IPS-15b (cell line): ENCODE measurements around the gene NMNAT3.

Experiments used
- H3K27me3 ChIP-seq: one replicate; pipeline ENCODE4 v1.6.1; 2013; ENCODE audit warnings: low read length; ENCODE audit not compliant: control insufficient read depth, insufficient read depth
- H3K36me3 ChIP-seq: one replicate; pipeline ENCODE4 v1.6.1; 2013; ENCODE audit warnings: low read length; ENCODE audit not compliant: control insufficient read depth, insufficient read depth
- H3K4me1 ChIP-seq: one replicate; pipeline ENCODE4 v1.6.1; 2013; ENCODE audit warnings: mild to moderate bottlenecking, low read length; ENCODE audit not compliant: control insufficient read depth, insufficient read depth
- H3K4me3 ChIP-seq: one replicate; pipeline ENCODE4 v1.5.1; 2013; ENCODE audit warnings: low read depth, low read length
- H3K9ac ChIP-seq: one replicate; pipeline ENCODE4 v1.6.1; 2013; ENCODE audit warnings: low read depth, mild to moderate bottlenecking, low read length
- H3K9me3 ChIP-seq: one replicate; pipeline ENCODE4 v1.6.1; 2013; ENCODE audit warnings: mild to moderate bottlenecking, low read length; ENCODE audit not compliant: control insufficient read depth, insufficient read depth

Gene NMNAT3

DNA sequence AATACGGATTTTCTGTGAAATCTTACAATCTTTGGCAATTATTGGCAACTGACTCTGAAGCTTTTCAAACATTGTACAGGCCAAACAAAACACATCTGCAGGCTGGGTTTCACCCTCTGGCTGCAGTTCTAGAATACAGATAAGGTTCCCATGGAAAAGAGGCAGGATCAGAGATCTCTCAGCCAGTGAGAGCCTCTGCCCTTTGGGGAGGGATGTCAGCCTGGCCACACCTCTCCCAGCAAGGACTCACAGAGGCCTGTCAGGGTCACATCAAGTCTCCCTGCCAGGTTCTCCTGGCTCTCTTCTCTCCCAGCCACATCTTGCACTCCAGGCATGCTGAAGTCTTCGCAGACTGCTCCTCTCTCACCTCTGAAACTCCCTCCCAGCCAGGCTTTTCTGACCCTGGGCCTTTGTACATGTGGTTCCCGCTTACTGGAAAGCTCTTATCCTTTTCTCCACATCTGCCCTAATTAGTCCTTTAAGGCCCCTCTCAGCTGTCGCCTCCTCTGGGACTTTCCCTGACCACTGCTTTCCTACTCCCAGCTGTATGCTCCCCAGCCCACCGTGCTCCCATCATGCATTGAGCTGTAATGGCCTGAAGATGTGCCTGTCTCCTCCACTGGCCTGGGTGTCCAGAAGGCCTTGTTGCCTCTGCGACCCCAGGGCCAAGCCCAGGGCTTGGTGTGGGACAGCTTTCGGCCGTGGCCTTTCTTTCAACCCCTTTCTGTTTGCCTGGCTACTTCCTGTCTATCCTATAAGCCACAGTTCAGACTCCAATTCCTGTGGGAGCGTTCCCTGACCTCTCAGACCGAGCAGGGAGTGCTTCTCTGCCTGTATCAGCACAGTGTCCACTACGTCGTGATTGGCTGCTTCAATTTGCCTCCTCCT is 142.5 kb downstream of the NMNAT3 start:
- peaks cover 29% of the 10 kb centered on the region for H3K4me1 ChIP-seq

GRCh38 chr3:139534455-139534812 is 143.3 kb downstream of the NMNAT3 start:
- no peaks in the 10 kb centered on the region for H3K9me3 ChIP-seq
- peaks cover 32% of the 10 kb centered on the region for H3K27me3 ChIP-seq
- no peaks in the 10 kb centered on the region for H3K36me3 ChIP-seq
- no peak overlapping the region for H3K4me3 ChIP-seq
- H3K9ac ChIP-seq, result no peak overlapping the region
- peaks cover 29% of the 10 kb centered on the region for H3K4me1 ChIP-seq

More for the DNA sequence above, 142.5 kb downstream of the NMNAT3 start:
- H3K4me3 ChIP-seq, result no peak overlapping the region
- H3K9me3 ChIP-seq, result no peaks in the 10 kb centered on the region
- H3K27me3 ChIP-seq, result peaks cover 29% of the 10 kb centered on the region
- H3K9ac ChIP-seq, result no peak overlapping the region
- no peaks in the 10 kb centered on the region for H3K36me3 ChIP-seq

DNA sequence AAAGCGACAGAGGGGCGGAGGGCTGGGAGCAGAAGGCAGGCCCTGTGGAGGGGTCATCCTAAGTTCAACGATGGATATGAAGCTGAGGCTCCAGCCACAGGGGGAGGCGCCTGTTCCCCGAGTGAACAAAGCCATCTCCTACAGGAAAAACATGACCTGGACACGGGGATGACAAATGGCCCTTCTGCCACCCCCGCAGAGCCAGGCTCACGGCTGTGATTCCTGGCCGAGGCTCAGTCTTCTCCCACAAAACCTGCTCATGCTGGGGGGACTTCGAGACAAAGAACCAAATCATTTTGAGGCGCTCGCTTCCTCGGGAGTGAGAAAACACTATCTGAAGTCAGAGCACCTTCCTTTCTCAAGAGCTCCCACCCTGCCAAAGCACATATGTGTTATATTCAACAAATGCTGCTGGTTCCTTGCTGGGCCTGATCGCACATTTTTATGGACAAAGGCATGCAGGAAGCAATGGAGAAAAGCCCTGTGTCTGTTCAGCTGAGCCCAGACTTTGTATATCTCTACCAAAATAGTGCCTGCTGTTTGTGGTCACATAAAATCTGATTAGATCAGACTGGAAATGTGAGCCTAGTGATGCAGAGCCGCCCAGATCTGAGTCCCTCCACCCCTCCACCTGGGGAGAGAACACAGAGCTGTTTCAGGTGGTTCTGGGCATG is 143.9 kb downstream of the NMNAT3 start:
- peaks cover 29% of the 10 kb centered on the region for H3K4me1 ChIP-seq
- peaks cover 28% of the 10 kb centered on the region for H3K27me3 ChIP-seq
- no peak overlapping the region for H3K9ac ChIP-seq
- H3K9me3 ChIP-seq, result no peaks in the 10 kb centered on the region
- H3K4me3 ChIP-seq, result no peak overlapping the region
- H3K36me3 ChIP-seq, result no peaks in the 10 kb centered on the region

- no peak overlapping the region for H3K9ac ChIP-seq
- no peaks in the 10 kb centered on the region for H3K9me3 ChIP-seq
- H3K4me3 ChIP-seq, result no peak overlapping the region
- no peaks in the 10 kb centered on the region for H3K36me3 ChIP-seq
- peaks cover 25% of the 10 kb centered on the region for H3K4me1 ChIP-seq
- H3K27me3 ChIP-seq, result peaks cover 18% of the 10 kb centered on the region
Measured at GRCh38 chr3:139532976-139533375, 144.8 kb downstream of the NMNAT3 start.

- Histone ChIP-seq H3K36me3 (no peaks in the 10 kb centered on the region), H3K4me3 (no peak overlapping the region), H3K9me3 (no peaks in the 10 kb centered on the region), H3K4me1 (peaks cover 22% of the 10 kb centered on the region), H3K9ac (no peak overlapping the region), H3K27me3 (peaks cover 3% of the 10 kb centered on the region)
Measured at GRCh38 chr3:139530717-139531116, 147.1 kb downstream of the NMNAT3 start.

GRCh38 chr3:139529662-139530061 is 148.1 kb downstream of the NMNAT3 start:
- H3K4me3 ChIP-seq, result no peak overlapping the region
- H3K9ac ChIP-seq, result no peak overlapping the region
- no peaks in the 10 kb centered on the region for H3K36me3 ChIP-seq
- peaks cover 9% of the 10 kb centered on the region for H3K27me3 ChIP-seq
- H3K9me3 ChIP-seq, result no peaks in the 10 kb centered on the region
- H3K4me1 ChIP-seq, result peaks cover 21% of the 10 kb centered on the region

DNA sequence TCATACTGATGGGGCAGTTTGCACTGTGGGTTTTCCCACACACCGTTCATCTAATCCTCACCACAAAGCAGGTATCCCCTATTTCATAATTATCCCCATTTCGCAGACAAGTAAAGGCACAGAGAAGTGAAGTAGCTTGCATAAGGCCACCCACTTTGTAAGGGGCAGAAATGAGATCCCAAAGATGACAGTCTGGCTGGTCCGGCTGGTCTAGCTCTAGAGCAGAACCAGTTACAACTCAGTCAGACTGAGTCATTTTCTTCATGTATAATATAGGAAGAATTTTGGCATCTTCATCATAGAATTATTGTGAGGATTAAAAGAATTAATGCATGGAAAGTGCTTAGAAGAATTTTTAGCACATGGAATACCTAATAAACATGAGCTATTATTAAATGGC is 148.8 kb downstream of the NMNAT3 start:
- no peaks in the 10 kb centered on the region for H3K9me3 ChIP-seq
- H3K4me1 ChIP-seq, result peaks cover 21% of the 10 kb centered on the region
- no peaks in the 10 kb centered on the region for H3K36me3 ChIP-seq
- H3K4me3 ChIP-seq, result no peak overlapping the region
- no peak overlapping the region for H3K9ac ChIP-seq
- peaks cover 10% of the 10 kb centered on the region for H3K27me3 ChIP-seq

DNA sequence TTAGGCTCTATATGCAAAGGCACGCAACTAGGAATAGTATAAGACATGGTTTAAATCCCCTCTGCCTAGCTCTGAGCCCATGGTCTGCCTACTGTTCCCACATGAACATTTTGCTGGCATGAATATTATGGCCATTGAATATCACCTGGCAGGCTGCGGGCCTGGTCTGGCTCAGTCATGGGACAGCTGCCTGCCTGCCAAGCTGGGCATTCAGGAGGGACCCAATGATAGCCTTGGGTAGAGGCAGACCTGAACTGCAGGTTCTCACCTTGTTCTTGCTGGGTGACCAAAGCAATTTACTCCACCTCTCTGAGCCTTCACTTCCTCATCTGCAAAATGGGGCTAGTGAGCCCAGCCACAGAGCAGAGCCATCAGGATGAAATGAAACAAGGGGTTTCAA is 149.5 kb downstream of the NMNAT3 start:
- H3K9me3 ChIP-seq, result no peaks in the 10 kb centered on the region
- H3K27me3 ChIP-seq, result peaks cover 10% of the 10 kb centered on the region

DNA sequence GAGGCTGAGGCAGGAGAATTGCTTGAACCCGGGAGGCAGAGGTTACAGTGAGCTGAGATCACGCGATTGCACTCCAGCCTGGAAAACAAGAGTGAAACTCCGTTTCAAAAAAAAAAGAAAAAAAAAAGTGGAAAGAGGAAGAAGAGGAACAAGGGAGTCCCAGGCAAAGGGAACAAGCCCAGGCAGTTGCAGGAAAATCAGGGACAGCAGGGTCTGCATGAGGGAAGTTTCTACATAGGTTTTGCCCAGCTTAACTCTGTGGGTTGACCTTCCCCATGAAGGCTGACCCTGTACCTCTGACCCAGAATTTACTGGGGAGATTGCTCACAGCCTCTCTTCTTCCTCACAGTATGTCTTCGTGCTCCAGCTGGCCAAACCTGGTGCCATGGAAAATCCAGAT is 150.5 kb downstream of the NMNAT3 start:
- no peaks in the 10 kb centered on the region for H3K36me3 ChIP-seq
- no peak overlapping the region for H3K4me3 ChIP-seq
- H3K27me3 ChIP-seq, result peaks cover 10% of the 10 kb centered on the region
- no peaks in the 10 kb centered on the region for H3K9me3 ChIP-seq
- H3K9ac ChIP-seq, result no peak overlapping the region
- H3K4me1 ChIP-seq, result peaks cover 12% of the 10 kb centered on the region

More for the DNA sequence above, 149.5 kb downstream of the NMNAT3 start:
- Histone ChIP-seq H3K9ac (no peak overlapping the region), H3K4me1 (peaks cover 15% of the 10 kb centered on the region), H3K36me3 (no peaks in the 10 kb centered on the region), H3K4me3 (no peak overlapping the region)

- Histone ChIP-seq H3K36me3 (no peaks in the 10 kb centered on the region), H3K9me3 (no peaks in the 10 kb centered on the region), H3K4me3 (no peak overlapping the region), H3K9ac (no peak overlapping the region), H3K4me1 (peaks cover 11% of the 10 kb centered on the region), H3K27me3 (peaks cover 10% of the 10 kb centered on the region)
Measured at GRCh38 chr3:139526146-139526545, 151.6 kb downstream of the NMNAT3 start.

DNA sequence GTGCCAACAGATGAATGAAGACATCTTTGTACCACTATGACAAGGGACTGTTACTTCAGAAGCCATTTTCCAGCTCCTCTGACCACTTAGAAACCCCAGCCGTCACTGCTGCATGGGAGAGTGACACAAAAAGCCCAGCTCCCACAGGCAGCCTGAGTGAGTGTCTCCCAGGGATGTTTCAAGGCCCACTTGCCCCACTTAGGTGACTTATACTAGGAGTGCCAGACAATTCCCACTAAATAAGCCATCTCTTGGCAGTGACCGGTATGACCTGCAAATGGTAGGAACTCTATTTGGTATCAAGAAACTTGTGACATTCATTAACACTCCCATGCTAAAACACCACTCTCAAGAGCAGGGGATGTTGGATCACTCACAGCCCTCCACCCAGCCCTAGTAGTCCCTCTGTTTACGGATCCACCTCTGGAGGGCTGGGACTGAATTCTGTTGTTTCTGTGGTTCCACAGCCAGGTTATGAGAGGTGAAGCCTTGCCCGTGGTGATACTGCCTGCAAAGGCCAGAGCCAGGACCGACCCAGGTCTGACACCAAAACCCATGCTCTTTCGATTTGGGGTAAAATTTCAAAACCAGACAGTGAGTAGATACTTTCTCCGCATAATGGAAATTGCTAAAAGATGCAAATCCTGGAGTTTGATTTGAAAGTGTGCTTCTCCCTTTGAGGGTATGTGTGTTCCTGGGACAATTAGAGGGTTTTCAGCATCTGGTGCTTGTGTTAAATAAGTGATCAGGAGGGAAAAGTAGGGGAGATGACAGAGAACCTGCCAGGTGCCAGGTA is 152.7 kb downstream of the NMNAT3 start:
- no peaks in the 10 kb centered on the region for H3K36me3 ChIP-seq
- H3K4me3 ChIP-seq, result no peak overlapping the region
- peaks cover 6% of the 10 kb centered on the region for H3K4me1 ChIP-seq
- H3K27me3 ChIP-seq, result peaks cover 10% of the 10 kb centered on the region
- no peak overlapping the region for H3K9ac ChIP-seq
- no peaks in the 10 kb centered on the region for H3K9me3 ChIP-seq
